NT2/D1 (cell line): ENCODE data around the gene ABHD1.

Source experiments
- SUZ12 ChIP-seq: IDR thresholded peaks from 2 replicates; pipeline ENCODE4 v1.6.1; 2011; ENCODE audit not compliant: insufficient read length, insufficient read depth; ENCODE audit errors: extremely low read depth
- YY1 ChIP-seq: IDR thresholded peaks from 2 replicates; pipeline ENCODE4 v1.6.1; 2011; ENCODE audit not compliant: insufficient read length, insufficient read depth

GRCh38 chr2:27159271-27159670 is 35.7 kb downstream of the ABHD1 start:
- no peak for TF ChIP-seq YY1
- no peak for TF ChIP-seq SUZ12
